Measurements from ENCODE around the gene SLC23A2.

The SLC23A2 gene

GRCh38 chr20:4870906-4871305, 130.4 kb downstream of the SLC23A2 start:
- no peak for TF ChIP-seq CTCF (IDR thresholded peaks at IDR 0.05; ENCODE audit: low read depth, low read length)
- DNase-seq (ENCODE audit: extremely low read depth, low read depth) = no peak

DNA sequence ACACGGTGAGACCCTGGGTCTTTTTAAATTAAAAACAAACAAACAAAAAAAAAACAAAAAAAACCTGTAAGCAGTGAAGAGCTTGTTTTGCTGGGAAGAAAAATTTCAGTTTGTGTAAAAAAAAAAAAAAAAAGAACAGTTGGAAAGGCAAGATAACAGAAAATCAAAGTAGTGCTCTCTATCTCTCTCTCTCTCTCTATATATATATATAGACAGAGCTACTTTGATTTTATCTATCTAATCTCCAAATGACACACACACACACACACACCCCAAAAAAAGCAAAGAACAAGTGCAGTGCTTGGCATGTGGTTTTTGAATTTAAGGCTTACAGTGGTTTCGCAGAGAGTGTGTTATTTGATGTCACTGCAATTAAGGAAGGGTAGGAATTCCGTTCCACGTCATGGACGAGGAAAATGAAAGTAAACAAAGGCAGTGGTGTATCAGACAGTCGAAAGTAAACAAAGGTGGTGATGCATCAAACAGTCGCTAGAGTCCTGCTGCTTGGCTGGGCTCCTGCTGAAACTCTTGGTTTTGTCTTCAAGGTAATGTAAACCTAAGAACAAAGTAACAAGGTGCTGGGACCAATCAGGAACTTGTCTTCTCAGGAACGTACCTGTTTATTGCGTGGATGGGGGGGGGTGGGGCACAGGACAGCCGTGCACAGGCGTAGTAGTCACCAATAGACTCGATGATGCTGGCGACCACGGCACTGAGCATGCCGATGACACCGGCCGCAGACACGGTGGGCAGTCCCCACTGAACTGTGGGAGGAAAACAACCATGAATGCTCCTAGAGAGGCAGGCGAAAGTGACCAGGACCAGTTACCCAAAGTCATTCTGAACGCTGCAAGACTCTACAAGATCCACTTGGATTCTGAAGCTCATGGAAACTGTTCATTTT, 131.8 kb downstream of the SLC23A2 start:
- TF ChIP-seq CTCF (IDR thresholded peaks at IDR 0.05; ENCODE audit: low read depth, low read length) = no peak
- no peak for DNase-seq (ENCODE audit: extremely low read depth, low read depth)

DNA sequence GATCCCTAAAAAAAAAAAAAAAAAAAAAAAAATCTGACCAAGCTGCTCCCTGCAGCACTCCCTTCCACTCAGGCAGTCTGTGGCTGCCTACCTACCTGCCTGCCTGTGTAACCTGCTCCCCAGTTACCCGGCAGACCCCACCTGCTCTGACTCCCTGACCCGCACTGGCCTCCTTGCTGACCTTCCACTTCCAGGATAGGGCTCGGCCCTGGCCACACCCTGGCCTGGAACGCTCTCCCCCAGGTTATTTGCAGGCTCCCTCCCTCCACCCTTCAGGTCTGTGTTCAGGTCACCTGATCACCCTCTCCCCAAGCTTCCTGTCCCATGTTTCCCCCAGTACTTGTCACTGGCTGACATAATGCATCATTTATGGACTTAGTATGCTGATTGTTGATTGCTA, 134.3 kb downstream of the SLC23A2 start:
- no peak for DNase-seq (ENCODE audit: extremely low read depth, low read depth)
- no peak for TF ChIP-seq CTCF (IDR thresholded peaks at IDR 0.05; ENCODE audit: low read depth, low read length)

DNA sequence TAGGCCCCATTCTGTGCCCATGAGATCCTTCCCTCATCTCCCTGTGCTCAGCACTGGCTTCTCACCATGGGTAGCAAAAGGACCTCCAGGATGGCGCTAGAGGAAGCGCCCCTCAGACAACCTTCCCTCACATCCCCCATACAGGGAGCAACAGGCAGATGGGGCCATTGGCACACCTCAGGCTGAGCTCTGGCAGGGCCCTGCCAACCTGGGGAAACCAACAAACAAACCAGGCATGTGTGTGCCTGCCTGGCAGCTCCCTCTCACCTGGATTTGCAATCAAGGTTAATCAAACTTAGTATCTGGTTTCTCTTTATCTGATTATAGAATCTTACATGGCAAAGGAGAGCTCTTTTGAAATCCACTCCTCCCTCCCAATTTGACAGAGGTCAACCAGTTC, 134.9 kb downstream of the SLC23A2 start:
- DNase-seq (ENCODE audit: extremely low read depth, low read depth) = no peak
- no peak for TF ChIP-seq CTCF (IDR thresholded peaks at IDR 0.05; ENCODE audit: low read depth, low read length)

- no peak for TF ChIP-seq CTCF (IDR thresholded peaks at IDR 0.05; ENCODE audit: low read depth, low read length)
- no peak for DNase-seq (ENCODE audit: extremely low read depth, low read depth)
These were observed 137.0 kb downstream of the SLC23A2 start for GRCh38 chr20:4864311-4864752.

- no peak for TF ChIP-seq CTCF (IDR thresholded peaks at IDR 0.05; ENCODE audit: low read depth, low read length)
- no peak for DNase-seq (ENCODE audit: extremely low read depth, low read depth)
These were observed 138.6 kb downstream of the SLC23A2 start for GRCh38 chr20:4862661-4863060.

- no peak for DNase-seq (ENCODE audit: extremely low read depth, low read depth)
- no peak for TF ChIP-seq CTCF (IDR thresholded peaks at IDR 0.05; ENCODE audit: low read depth, low read length)
These were observed 139.3 kb downstream of the SLC23A2 start for GRCh38 chr20:4861961-4862360.
